ENCODE results near the gene LIPM. TPM values are rescaled to one million over a fixed set of nuclear protein-coding genes. Genes with fewer than 3 reads are reported as not detected.

The LIPM gene
- polyA plus RNA-seq, 3 donors = not detected

- Mint-ChIP-seq H3K27ac (peak overlapping the region in 1 of 7 donors; percentile 38), H3K4me3 (no peak overlapping the region), H3K36me3 (no peaks in the 10 kb centered on the region), H3K4me1 (no peaks in the 10 kb centered on the region), H3K27me3 (ENCODE audit: low read depth in 3 of 3) (peaks cover 11 to 29% (median 18%) of the 10 kb centered on the region in 3 donors), H3K9me3 (peaks cover 0 to 14% (median 0%) of the 10 kb centered on the region in 7 donors)
- Histone ChIP-seq H3K4me3 (replicated peaks in 1 of 3; ENCODE audit: low read depth in 2 of 3, low read length in 3 of 3) (no peak overlapping the region), H3K27me3 (ENCODE audit: control insufficient read depth in 2 of 2, insufficient read depth in 2 of 2, low read length in 2 of 2) (peaks cover 12 to 15% of the 10 kb centered on the region in 2 donors), H3K36me3 (replicated peaks in 1 of 2; ENCODE audit: control insufficient read depth in 1 of 2, insufficient read depth in 2 of 2, low read length in 2 of 2) (no peaks in the 10 kb centered on the region), H3K79me2 (ENCODE audit: insufficient read depth, low read length) (no peaks in the 10 kb centered on the region), H4K20me1 (ENCODE audit: insufficient read depth, low read length) (no peaks in the 10 kb centered on the region), H3K9ac (ENCODE audit: insufficient read depth, low read length, poor library complexity, severe bottlenecking) (no peak overlapping the region), H3K9me3 (replicated peaks in 1 of 2; ENCODE audit: control insufficient read depth in 1 of 2, insufficient read depth in 1 of 2, low read length in 2 of 2) (no peaks in the 10 kb centered on the region), H3K27ac (ENCODE audit: low read depth in 1 of 2, low read length in 2 of 2) (no peak overlapping the region), H3K4me1 (ENCODE audit: control insufficient read depth in 1 of 2, insufficient read depth in 2 of 2, low read length in 2 of 2) (no peaks in the 10 kb centered on the region), H3K4me2 (replicated peaks; ENCODE audit: extremely low read depth, low read length, poor library complexity, severe bottlenecking) (no peak overlapping the region), H2AFZ (ENCODE audit: insufficient read depth, low read depth, low read length, poor library complexity, severe bottlenecking) (no peak overlapping the region)
- intact Hi-C loops (cut with micrococcal nuclease) = loop anchor here in 1 of 2 donors (10.0 kb wide), 1 partner anchor 236 kb away; no protein-coding TSS in a partner anchor
- no peak for DNase-seq
- no CpG with 5 or more reads among the region's 2 CpGs for WGBS (ENCODE audit: insufficient coverage)
- no peak for TF ChIP-seq CTCF (IDR thresholded peaks at IDR 0.05)
These were observed 2.1 kb upstream of the LIPM start for GRCh38 chr10:88800152-88801125.

- Histone ChIP-seq H2AFZ (ENCODE audit: insufficient read depth, low read depth, low read length, poor library complexity, severe bottlenecking) (no peak overlapping the region), H3K4me3 (replicated peaks in 1 of 3; ENCODE audit: low read depth in 2 of 3, low read length in 3 of 3) (no peak overlapping the region), H3K4me1 (ENCODE audit: control insufficient read depth in 1 of 2, insufficient read depth in 2 of 2, low read length in 2 of 2) (no peaks in the 10 kb centered on the region), H3K9me3 (replicated peaks in 1 of 2; ENCODE audit: control insufficient read depth in 1 of 2, insufficient read depth in 1 of 2, low read length in 2 of 2) (no peaks in the 10 kb centered on the region), H3K27ac (ENCODE audit: low read depth in 1 of 2, low read length in 2 of 2) (no peak overlapping the region), H4K20me1 (ENCODE audit: insufficient read depth, low read length) (no peaks in the 10 kb centered on the region), H3K79me2 (ENCODE audit: insufficient read depth, low read length) (no peaks in the 10 kb centered on the region), H3K36me3 (replicated peaks in 1 of 2; ENCODE audit: control insufficient read depth in 1 of 2, insufficient read depth in 2 of 2, low read length in 2 of 2) (no peaks in the 10 kb centered on the region), H3K4me2 (replicated peaks; ENCODE audit: extremely low read depth, low read length, poor library complexity, severe bottlenecking) (no peak overlapping the region), H3K27me3 (ENCODE audit: control insufficient read depth in 2 of 2, insufficient read depth in 2 of 2, low read length in 2 of 2) (peaks cover 0 to 3% of the 10 kb centered on the region in 2 donors), H3K9ac (ENCODE audit: insufficient read depth, low read length, poor library complexity, severe bottlenecking) (no peak overlapping the region)
- no peaks in the 10 kb centered on the region for H3K36me3 Mint-ChIP-seq
- no peak overlapping the region for H3K4me3 Mint-ChIP-seq
- no peaks in the 10 kb centered on the region for H3K4me1 Mint-ChIP-seq
- DNase-seq = no peak
- H3K27ac Mint-ChIP-seq = no peak overlapping the region
- no peak for TF ChIP-seq CTCF (IDR thresholded peaks at IDR 0.05)
- peaks cover 5 to 11% (median 7%) of the 10 kb centered on the region in 3 donors for H3K27me3 Mint-ChIP-seq (ENCODE audit: low read depth in 3 of 3)
- intact Hi-C loops (cut with micrococcal nuclease) = loop anchor here in 1 of 2 donors (10.0 kb wide), 1 partner anchor 239 kb away; no protein-coding TSS in a partner anchor
- peaks cover 0 to 3% (median 0%) of the 10 kb centered on the region in 7 donors for H3K9me3 Mint-ChIP-seq
- WGBS (ENCODE audit: insufficient coverage) = no CpG with 5 or more reads among the region's 2 CpGs
These were observed 1.1 kb downstream of the LIPM start for GRCh38 chr10:88803641-88804040.

Data from CD14-positive monocyte (primary cell).